Activated naive CD4-positive, alpha-beta T cell (primary cell): Measurements from ENCODE around the gene OR1I1.
"Not testable (repeated sequence)": the region's sequence is repeated elsewhere in the genome, so short reads cannot be mapped to it uniquely, and the experiment has no call there.

Experiments used
- DNase-seq, 4 experiments: peaks; one replicate each; lab custom pipeline; 2025; lab: John Stamatoyannopoulos, UW

The OR1I1 gene

GRCh38 chr19:15081911-15082310, at the start of gene OR1I1:
Gene OR1I1, plus strand, starts transcription at chr19:15082211. Its CDS starts 4,855 bp downstream, at chr19:15087066.
- no peak for DNase-seq

- DNase-seq = no peak
Observed at GRCh38 chr19:15035795-15036311, 46.2 kb upstream of the OR1I1 start.

GRCh38 chr19:15037586-15037985, 44.4 kb upstream of the OR1I1 start:
- no peak for DNase-seq

- no peak for DNase-seq
Observed at GRCh38 chr19:15038294-15038693, 43.7 kb upstream of the OR1I1 start.

- no peak for DNase-seq
Observed at GRCh38 chr19:15042003-15042402, 40.0 kb upstream of the OR1I1 start.

- DNase-seq = no peak
Observed at GRCh38 chr19:15042826-15043225, 39.2 kb upstream of the OR1I1 start.

GRCh38 chr19:15045506-15045905, 36.5 kb upstream of the OR1I1 start:
- DNase-seq = no peak

GRCh38 chr19:15047680-15048079, 34.3 kb upstream of the OR1I1 start:
- no peak for DNase-seq

- no peak for DNase-seq
Observed at GRCh38 chr19:15048128-15048527, 33.9 kb upstream of the OR1I1 start.

- DNase-seq = no peak
Observed at GRCh38 chr19:15048885-15049541, 33.0 kb upstream of the OR1I1 start, which contains the start of gene CASP14. Gene CASP14, plus strand, starts transcription at chr19:15049480. Its CDS starts 2,772 bp downstream, at chr19:15052252.

GRCh38 chr19:15050639-15051038, 31.4 kb upstream of the OR1I1 start:
- no peak for DNase-seq

GRCh38 chr19:15062036-15062435, 20.0 kb upstream of the OR1I1 start:
- no peak for DNase-seq

- not testable (repeated sequence) for DNase-seq
Observed at GRCh38 chr19:15070386-15070785, 11.6 kb upstream of the OR1I1 start.

GRCh38 chr19:15072930-15073647, 8.9 kb upstream of the OR1I1 start:
- DNase-seq = no peak

- no peak for DNase-seq
Observed at GRCh38 chr19:15074371-15074770, 7.6 kb upstream of the OR1I1 start.

GRCh38 chr19:15075806-15076205, 6.2 kb upstream of the OR1I1 start:
- DNase-seq = no peak

GRCh38 chr19:15080002-15080401, 2.0 kb upstream of the OR1I1 start:
- DNase-seq = not testable (repeated sequence)

GRCh38 chr19:15087182-15087581, 5.2 kb downstream of the OR1I1 start:
- no peak for DNase-seq

GRCh38 chr19:15091918-15092753, 10.1 kb downstream of the OR1I1 start:
- peak in 1 of 4 experiments; percentile 28 for DNase-seq

- no peak for DNase-seq
Observed at GRCh38 chr19:15093001-15093400, 11.0 kb downstream of the OR1I1 start.

- no peak for DNase-seq
Observed at GRCh38 chr19:15096223-15096622, 14.2 kb downstream of the OR1I1 start.

GRCh38 chr19:15097980-15098379, 16.0 kb downstream of the OR1I1 start:
- DNase-seq = not testable (repeated sequence)
